HG03469 (cell line): ENCODE data around the gene NAPSA.
A peak's percentile ranks its signal among the peaks of the same experiment; 100 is the strongest.
"Not testable (repeated sequence)": the region's sequence is repeated elsewhere in the genome, so short reads cannot be mapped to it uniquely, and the experiment has no call there.

Source experiments
- ATAC-seq: cut with Tn5 transposase; IDR thresholded peaks from one replicate; pipeline ENCODE4 v1.9.1; 2021; ENCODE audit warnings: mild to moderate bottlenecking, moderate library complexity, moderate number of reproducible peaks; ENCODE audit not compliant: unreplicated experiment

The NAPSA gene

GRCh38 chr19:50332244-50333038, 33.0 kb downstream of the NAPSA start:
- no peak for ATAC-seq

- no peak for ATAC-seq
Observed at GRCh38 chr19:50331994-50332243, 33.5 kb downstream of the NAPSA start.

GRCh38 chr19:50331221-50331993, 34.0 kb downstream of the NAPSA start:
- ATAC-seq: no peak

GRCh38 chr19:50330365-50331078, 34.9 kb downstream of the NAPSA start:
- no peak for ATAC-seq

- ATAC-seq: not testable (repeated sequence)
Observed at GRCh38 chr19:50329926-50330294, 35.5 kb downstream of the NAPSA start.

- peak; percentile 23 for ATAC-seq
Observed at GRCh38 chr19:50329146-50329925, 36.1 kb downstream of the NAPSA start, which contains the start of gene KCNC3. Gene KCNC3 (minus strand): TSS chr19:50329377. CDS start chr19:50329082, 295 bp downstream.

GRCh38 chr19:50328873-50329145, 36.6 kb downstream of the NAPSA start:
- ATAC-seq: no peak

GRCh38 chr19:50328224-50328872, 37.1 kb downstream of the NAPSA start:
- no peak for ATAC-seq

- ATAC-seq: no peak
Observed at GRCh38 chr19:50327461-50328223, 37.8 kb downstream of the NAPSA start.

GRCh38 chr19:50327013-50327412, 38.4 kb downstream of the NAPSA start:
- no peak for ATAC-seq

- ATAC-seq: no peak
Observed at GRCh38 chr19:50326101-50326664, 39.3 kb downstream of the NAPSA start.

- ATAC-seq: no peak
Observed at GRCh38 chr19:50325310-50326100, 39.9 kb downstream of the NAPSA start.

- no peak for ATAC-seq
Observed at GRCh38 chr19:50324331-50324730, 41.1 kb downstream of the NAPSA start.

- no peak for ATAC-seq
Observed at GRCh38 chr19:50323782-50324133, 41.7 kb downstream of the NAPSA start.

GRCh38 chr19:50322931-50323781, 42.3 kb downstream of the NAPSA start:
- ATAC-seq: no peak

- no peak for ATAC-seq
Observed at GRCh38 chr19:50322234-50322633, 43.2 kb downstream of the NAPSA start.

- ATAC-seq: no peak
Observed at GRCh38 chr19:50321831-50322230, 43.6 kb downstream of the NAPSA start.

- no peak for ATAC-seq
Observed at GRCh38 chr19:50320596-50320995, 44.8 kb downstream of the NAPSA start.
